Measurements from ENCODE around the gene COMTD1.

DNA sequence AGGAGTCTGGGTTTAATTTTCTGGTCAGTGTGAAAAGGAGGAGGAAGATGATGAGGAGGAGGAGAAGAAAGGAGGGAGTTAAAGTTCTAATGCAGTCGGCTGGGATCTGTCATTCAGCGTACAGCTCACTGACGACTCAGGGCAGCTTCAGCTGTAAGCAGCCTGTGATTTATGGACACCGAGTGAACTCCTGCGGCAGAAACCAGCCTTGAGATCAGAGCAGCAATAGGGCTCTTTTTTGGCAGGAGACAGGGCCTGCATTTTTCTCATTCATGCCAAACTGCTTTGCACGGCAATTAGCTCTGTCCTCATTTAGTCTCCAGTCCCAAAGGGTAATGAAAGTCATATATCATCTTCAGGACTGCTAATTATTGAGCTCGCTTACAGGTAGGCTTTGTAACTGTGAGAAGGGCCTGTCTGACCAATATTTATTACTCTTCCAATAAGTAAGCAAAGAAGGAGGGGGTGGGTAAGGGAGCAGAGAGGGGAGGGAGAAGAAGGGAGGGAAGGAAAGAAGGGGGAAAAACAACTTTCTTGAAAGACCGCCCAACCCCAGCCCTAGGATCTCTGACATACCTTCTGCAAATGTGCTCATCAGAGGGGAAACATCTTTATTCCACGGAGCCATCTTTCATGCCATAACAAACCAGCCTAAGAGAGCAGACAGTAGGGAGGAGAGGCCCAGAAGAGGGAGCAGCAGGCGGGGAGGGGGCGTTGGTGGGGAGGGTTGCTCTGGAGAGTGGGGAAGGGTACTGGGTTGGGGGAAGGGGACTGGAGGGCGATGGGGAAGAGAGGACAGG lies 48.1 kb upstream of the COMTD1 start:
- TF ChIP-seq TEAD3 (CRISPR knock-in tag; optimal IDR thresholded peaks at IDR 0.05; ENCODE audit: borderline replicate concordance) (no peak), ZNF224 (CRISPR knock-in tag; IDR thresholded peaks at IDR 0.05) (no peak), ZNF552 (CRISPR knock-in tag; IDR thresholded peaks at IDR 0.05; ENCODE audit: borderline replicate concordance) (no peak), ZFP62 (CRISPR knock-in tag; IDR thresholded peaks at IDR 0.05) (no peak), ARHGAP35 (CRISPR knock-in tag; IDR thresholded peaks at IDR 0.05; ENCODE audit: borderline replicate concordance) (no peak), NAIF1 (CRISPR knock-in tag; IDR thresholded peaks at IDR 0.05; ENCODE audit: borderline replicate concordance) (no peak), ZNF143 (CRISPR knock-in tag; IDR thresholded peaks at IDR 0.05) (no peak)
- TF ChIP-seq, protein P1, sequence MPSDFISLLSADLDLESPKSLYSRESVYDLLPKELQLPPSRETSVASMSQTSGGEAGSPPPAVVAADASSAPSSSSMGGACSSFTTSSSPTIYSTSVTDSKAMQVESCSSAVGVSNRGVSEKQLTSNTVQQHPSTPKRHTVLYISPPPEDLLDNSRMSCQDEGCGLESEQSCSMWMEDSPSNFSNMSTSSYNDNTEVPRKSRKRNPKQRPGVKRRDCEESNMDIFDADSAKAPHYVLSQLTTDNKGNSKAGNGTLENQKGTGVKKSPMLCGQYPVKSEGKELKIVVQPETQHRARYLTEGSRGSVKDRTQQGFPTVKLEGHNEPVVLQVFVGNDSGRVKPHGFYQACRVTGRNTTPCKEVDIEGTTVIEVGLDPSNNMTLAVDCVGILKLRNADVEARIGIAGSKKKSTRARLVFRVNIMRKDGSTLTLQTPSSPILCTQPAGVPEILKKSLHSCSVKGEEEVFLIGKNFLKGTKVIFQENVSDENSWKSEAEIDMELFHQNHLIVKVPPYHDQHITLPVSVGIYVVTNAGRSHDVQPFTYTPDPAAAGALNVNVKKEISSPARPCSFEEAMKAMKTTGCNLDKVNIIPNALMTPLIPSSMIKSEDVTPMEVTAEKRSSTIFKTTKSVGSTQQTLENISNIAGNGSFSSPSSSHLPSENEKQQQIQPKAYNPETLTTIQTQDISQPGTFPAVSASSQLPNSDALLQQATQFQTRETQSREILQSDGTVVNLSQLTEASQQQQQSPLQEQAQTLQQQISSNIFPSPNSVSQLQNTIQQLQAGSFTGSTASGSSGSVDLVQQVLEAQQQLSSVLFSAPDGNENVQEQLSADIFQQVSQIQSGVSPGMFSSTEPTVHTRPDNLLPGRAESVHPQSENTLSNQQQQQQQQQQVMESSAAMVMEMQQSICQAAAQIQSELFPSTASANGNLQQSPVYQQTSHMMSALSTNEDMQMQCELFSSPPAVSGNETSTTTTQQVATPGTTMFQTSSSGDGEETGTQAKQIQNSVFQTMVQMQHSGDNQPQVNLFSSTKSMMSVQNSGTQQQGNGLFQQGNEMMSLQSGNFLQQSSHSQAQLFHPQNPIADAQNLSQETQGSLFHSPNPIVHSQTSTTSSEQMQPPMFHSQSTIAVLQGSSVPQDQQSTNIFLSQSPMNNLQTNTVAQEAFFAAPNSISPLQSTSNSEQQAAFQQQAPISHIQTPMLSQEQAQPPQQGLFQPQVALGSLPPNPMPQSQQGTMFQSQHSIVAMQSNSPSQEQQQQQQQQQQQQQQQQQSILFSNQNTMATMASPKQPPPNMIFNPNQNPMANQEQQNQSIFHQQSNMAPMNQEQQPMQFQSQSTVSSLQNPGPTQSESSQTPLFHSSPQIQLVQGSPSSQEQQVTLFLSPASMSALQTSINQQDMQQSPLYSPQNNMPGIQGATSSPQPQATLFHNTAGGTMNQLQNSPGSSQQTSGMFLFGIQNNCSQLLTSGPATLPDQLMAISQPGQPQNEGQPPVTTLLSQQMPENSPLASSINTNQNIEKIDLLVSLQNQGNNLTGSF (CRISPR knock-in tag; IDR thresholded peaks at IDR 0.05), result no peak
- TF ChIP-seq, protein P2, sequence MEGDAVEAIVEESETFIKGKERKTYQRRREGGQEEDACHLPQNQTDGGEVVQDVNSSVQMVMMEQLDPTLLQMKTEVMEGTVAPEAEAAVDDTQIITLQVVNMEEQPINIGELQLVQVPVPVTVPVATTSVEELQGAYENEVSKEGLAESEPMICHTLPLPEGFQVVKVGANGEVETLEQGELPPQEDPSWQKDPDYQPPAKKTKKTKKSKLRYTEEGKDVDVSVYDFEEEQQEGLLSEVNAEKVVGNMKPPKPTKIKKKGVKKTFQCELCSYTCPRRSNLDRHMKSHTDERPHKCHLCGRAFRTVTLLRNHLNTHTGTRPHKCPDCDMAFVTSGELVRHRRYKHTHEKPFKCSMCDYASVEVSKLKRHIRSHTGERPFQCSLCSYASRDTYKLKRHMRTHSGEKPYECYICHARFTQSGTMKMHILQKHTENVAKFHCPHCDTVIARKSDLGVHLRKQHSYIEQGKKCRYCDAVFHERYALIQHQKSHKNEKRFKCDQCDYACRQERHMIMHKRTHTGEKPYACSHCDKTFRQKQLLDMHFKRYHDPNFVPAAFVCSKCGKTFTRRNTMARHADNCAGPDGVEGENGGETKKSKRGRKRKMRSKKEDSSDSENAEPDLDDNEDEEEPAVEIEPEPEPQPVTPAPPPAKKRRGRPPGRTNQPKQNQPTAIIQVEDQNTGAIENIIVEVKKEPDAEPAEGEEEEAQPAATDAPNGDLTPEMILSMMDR (CRISPR knock-in tag; IDR thresholded peaks at IDR 0.05), result no peak
- TF ChIP-seq, protein P3, sequence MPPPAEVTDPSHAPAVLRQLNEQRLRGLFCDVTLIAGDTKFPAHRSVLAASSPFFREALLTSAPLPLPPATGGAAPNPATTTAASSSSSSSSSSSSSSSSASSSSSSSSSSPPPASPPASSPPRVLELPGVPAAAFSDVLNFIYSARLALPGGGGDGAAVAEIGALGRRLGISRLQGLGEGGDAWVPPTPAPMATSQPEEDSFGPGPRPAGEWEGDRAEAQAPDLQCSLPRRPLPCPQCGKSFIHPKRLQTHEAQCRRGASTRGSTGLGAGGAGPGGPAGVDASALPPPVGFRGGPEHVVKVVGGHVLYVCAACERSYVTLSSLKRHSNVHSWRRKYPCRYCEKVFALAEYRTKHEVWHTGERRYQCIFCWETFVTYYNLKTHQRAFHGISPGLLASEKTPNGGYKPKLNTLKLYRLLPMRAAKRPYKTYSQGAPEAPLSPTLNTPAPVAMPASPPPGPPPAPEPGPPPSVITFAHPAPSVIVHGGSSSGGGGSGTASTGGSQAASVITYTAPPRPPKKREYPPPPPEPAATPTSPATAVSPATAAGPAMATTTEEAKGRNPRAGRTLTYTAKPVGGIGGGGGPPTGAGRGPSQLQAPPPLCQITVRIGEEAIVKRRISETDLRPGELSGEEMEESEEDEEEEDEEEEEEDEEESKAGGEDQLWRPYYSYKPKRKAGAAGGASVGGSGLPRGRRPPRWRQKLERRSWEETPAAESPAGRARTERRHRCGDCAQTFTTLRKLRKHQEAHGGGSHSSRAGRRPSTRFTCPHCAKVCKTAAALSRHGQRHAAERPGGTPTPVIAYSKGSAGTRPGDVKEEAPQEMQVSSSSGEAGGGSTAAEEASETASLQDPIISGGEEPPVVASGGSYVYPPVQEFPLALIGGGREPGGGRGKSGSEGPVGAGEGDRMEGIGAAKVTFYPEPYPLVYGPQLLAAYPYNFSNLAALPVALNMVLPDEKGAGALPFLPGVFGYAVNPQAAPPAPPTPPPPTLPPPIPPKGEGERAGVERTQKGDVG (CRISPR knock-in tag; IDR thresholded peaks at IDR 0.05; ENCODE audit: borderline replicate concordance), result no peak
